Measurements from ENCODE around the gene SULF2.
A peak's percentile ranks its signal among the peaks of the same experiment; 100 is the strongest.

SULF2 gene

GRCh38 chr20:47686545-47686944 is 98.7 kb downstream of the SULF2 start:
- Histone ChIP-seq H3K4me3 (no peak overlapping the region), H3K4me2 (peak overlapping the region in 9 of 11 experiments; percentile 25 to 76 (median 65); a peak in 16 of 22 replicates), H3K27ac (no peak overlapping the region), H3K27me3 (no peaks in the 10 kb centered on the region), H3K4me1 (peaks cover 15 to 47% (median 39%) of the 10 kb centered on the region in 10 experiments), H3K9me3 (replicated peaks in 1 of 11) (no peaks in the 10 kb centered on the region), H3K9ac (no peak overlapping the region), H3K36me3 (peaks cover 0 to 62% (median 0%) of the 10 kb centered on the region in 11 experiments; a peak in 4 of 22 replicates), H4K20me1 (no peaks in the 10 kb centered on the region; a peak in 2 of 22 replicates)
- no peak for TF ChIP-seq Cebpa-rat (IDR thresholded peaks at IDR 0.05)

GRCh38 chr20:47684306-47685080 is 100.8 kb downstream of the SULF2 start:
- H3K4me2 ChIP-seq: no peak overlapping the region
- H3K36me3 ChIP-seq: peaks cover 0 to 67% (median 0%) of the 10 kb centered on the region in 11 experiments; a peak in 4 of 22 replicates
- H4K20me1 ChIP-seq: no peaks in the 10 kb centered on the region; a peak in 2 of 22 replicates
- H3K27ac ChIP-seq: no peak overlapping the region
- no peaks in the 10 kb centered on the region for H3K9me3 ChIP-seq (replicated peaks in 1 of 11)
- H3K27me3 ChIP-seq: no peaks in the 10 kb centered on the region
- H3K9ac ChIP-seq: no peak overlapping the region
- no peak for TF ChIP-seq Cebpa-rat (IDR thresholded peaks at IDR 0.05)
- no peak overlapping the region for H3K4me3 ChIP-seq
- peaks cover 11 to 47% (median 39%) of the 10 kb centered on the region in 10 experiments for H3K4me1 ChIP-seq

DNA sequence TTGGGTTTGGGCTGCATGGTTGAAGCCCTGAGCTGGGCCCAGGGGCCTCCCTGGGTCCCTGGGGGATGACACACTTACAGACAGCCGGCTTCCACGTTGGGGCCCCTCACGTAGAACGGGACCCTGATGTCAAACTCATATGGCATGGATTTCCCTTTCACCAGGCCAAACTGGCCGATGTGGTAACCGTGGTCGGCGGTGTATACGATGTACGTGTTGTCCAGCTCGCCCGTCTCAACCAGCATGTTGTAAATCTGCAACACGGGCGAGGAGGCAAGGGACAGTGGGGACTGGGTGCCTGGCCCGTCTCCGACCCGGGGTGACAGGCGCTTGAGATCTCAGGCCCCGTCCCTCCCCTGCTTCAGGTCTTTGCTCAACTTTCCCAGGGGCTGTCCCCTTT is 102.4 kb downstream of the SULF2 start:
- H3K4me2 ChIP-seq: peak overlapping the region; percentile 11 to 75 (median 62); a peak in 19 of 22 replicates
- H3K27me3 ChIP-seq: no peaks in the 10 kb centered on the region
- H3K27ac ChIP-seq: no peak overlapping the region
- peaks cover 0 to 52% (median 0%) of the 10 kb centered on the region in 11 experiments; a peak in 3 of 22 replicates for H3K36me3 ChIP-seq
- TF ChIP-seq Cebpa-rat (IDR thresholded peaks at IDR 0.05): no peak
- peaks cover 11 to 39% (median 30%) of the 10 kb centered on the region in 10 experiments for H3K4me1 ChIP-seq
- H3K9ac ChIP-seq: no peak overlapping the region
- no peak overlapping the region for H3K4me3 ChIP-seq
- H3K9me3 ChIP-seq (replicated peaks in 1 of 11): no peaks in the 10 kb centered on the region
- no peaks in the 10 kb centered on the region; a peak in 2 of 22 replicates for H4K20me1 ChIP-seq

- Histone ChIP-seq H3K9ac (no peak overlapping the region), H3K36me3 (peaks cover 0 to 52% (median 0%) of the 10 kb centered on the region in 11 experiments; a peak in 3 of 22 replicates), H3K27ac (no peak overlapping the region; a peak in 1 of 22 replicates), H3K27me3 (no peaks in the 10 kb centered on the region), H3K4me1 (peaks cover 11 to 39% (median 30%) of the 10 kb centered on the region in 10 experiments), H3K9me3 (replicated peaks in 1 of 11) (no peaks in the 10 kb centered on the region), H4K20me1 (peaks cover 0 to 5% (median 0%) of the 10 kb centered on the region in 11 experiments; a peak in 3 of 22 replicates), H3K4me2 (peak overlapping the region; percentile 11 to 75 (median 62); a peak in 20 of 22 replicates), H3K4me3 (no peak overlapping the region)
- no peak for TF ChIP-seq Cebpa-rat (IDR thresholded peaks at IDR 0.05)
These were observed 103.1 kb downstream of the SULF2 start for GRCh38 chr20:47682028-47682783.

DNA sequence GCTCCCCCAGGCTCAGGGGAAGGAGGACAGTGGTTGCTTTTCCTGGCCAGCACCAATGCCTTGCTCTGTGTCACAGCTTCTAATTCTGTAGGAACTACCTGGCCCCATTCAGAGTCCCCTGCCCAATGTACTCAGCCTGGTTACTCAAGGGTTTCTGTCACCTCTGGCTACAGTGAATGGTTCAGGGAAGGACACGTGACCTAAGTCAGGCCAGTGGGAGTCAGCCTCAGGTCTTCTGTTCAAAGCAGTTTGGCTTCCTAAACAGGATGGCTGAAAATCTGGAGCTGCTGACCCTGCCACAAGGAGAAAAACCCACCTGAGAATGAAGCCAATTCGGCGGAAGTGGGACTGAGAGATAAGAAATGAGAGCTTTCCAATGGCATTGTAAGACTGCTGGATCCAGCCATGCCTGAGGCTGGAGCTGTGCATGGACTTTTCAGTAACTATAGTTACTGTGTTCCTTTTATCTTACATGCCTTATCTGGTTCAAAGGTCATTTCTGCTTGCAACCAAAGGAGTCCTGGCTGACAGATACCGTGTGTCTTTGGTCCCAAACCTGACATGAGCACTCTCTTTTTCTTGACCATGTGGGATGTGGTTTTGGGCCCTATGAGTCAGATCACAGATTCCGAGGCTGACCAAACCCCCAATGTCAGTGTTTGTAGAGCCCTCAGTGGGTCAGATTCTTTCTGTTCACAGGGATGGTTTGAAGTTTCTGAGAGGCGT is 104.3 kb downstream of the SULF2 start:
- H3K4me2 ChIP-seq: 0 out of 22 replicates have a peak overlapping the region, but pooled peaks of 1 of the 11 experiments have one; percentile 18
- H3K9ac ChIP-seq: no peak overlapping the region
- H3K36me3 ChIP-seq: peaks cover 0 to 55% (median 0%) of the 10 kb centered on the region in 11 experiments; a peak in 3 of 22 replicates
- TF ChIP-seq Cebpa-rat (IDR thresholded peaks at IDR 0.05): no peak
- peaks cover 11 to 32% (median 26%) of the 10 kb centered on the region in 10 experiments for H3K4me1 ChIP-seq
- H4K20me1 ChIP-seq: peaks cover 0 to 6% (median 0%) of the 10 kb centered on the region in 11 experiments; a peak in 2 of 22 replicates
- H3K9me3 ChIP-seq (replicated peaks in 1 of 11): no peaks in the 10 kb centered on the region
- no peak overlapping the region for H3K27ac ChIP-seq
- H3K4me3 ChIP-seq: no peak overlapping the region
- no peaks in the 10 kb centered on the region for H3K27me3 ChIP-seq

DNA sequence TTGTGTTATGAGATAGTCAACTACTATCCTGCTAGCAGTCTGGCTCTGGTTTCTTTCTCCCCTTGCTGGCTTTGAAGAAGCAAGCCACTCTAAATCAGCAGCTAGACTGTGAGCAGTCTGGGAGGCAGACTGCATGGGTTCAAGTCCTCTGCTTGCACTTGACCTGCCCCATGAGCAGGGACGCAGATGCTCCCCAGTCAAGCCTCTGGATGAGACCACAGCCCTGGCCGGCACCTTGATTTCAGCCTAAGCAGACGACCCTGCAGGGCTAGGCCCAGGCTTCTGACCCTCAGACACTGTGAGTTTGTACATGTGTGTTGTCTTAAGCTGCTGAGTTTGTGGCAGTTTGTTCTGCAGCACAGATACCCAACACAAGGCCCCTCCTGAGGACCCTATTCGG is 105.8 kb downstream of the SULF2 start:
- no peak overlapping the region for H3K27ac ChIP-seq
- H3K4me3 ChIP-seq: no peak overlapping the region
- H4K20me1 ChIP-seq: peaks cover 0 to 6% (median 0%) of the 10 kb centered on the region in 11 experiments; a peak in 2 of 22 replicates
- no peak for TF ChIP-seq Cebpa-rat (IDR thresholded peaks at IDR 0.05)
- peaks cover 0 to 63% (median 0%) of the 10 kb centered on the region in 11 experiments; a peak in 3 of 22 replicates for H3K36me3 ChIP-seq
- peaks cover 11 to 32% (median 26%) of the 10 kb centered on the region in 10 experiments for H3K4me1 ChIP-seq
- no peak overlapping the region for H3K9ac ChIP-seq
- no peaks in the 10 kb centered on the region for H3K27me3 ChIP-seq
- H3K9me3 ChIP-seq (replicated peaks in 1 of 11): no peaks in the 10 kb centered on the region
- no peak overlapping the region for H3K4me2 ChIP-seq

DNA sequence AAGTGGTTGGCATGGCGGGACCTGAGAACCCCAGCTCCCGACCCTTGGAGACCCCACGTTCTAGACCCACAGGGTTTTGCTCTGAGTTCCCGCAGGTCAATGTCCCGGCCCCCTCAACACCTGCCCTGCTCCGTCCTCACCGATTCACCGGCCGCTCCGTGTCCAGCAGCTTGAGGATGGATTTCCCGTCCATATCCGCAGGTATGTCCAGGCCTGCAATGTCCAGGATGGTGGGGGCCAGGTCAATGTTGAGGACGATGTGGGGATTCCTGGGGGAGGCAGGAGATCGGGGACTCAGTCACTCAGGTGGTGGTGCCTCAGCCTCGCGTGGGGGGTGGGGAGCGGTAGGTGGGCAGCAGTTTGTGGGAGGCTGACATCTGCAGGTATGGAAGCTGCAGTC is 106.7 kb downstream of the SULF2 start:
- Histone ChIP-seq H3K27ac (no peak overlapping the region), H3K9me3 (replicated peaks in 1 of 11) (no peaks in the 10 kb centered on the region), H3K4me2 (no peak overlapping the region), H3K4me1 (peaks cover 11 to 32% (median 26%) of the 10 kb centered on the region in 10 experiments), H4K20me1 (peaks cover 0 to 6% (median 0%) of the 10 kb centered on the region in 11 experiments; a peak in 2 of 22 replicates), H3K36me3 (peaks cover 0 to 67% (median 0%) of the 10 kb centered on the region in 11 experiments; a peak in 3 of 22 replicates), H3K4me3 (no peak overlapping the region), H3K9ac (no peak overlapping the region), H3K27me3 (no peaks in the 10 kb centered on the region)
- no peak for TF ChIP-seq Cebpa-rat (IDR thresholded peaks at IDR 0.05)

Measured in BLaER1 treated with 17β-estradiol and CSF1 and Interleukin-3, amounts not matched to agents 10 nM and 100 nM (cell line).